Neural cell (in vitro differentiated cells): ENCODE data around the gene TPBGL. TPM values are rescaled to one million over a fixed set of nuclear protein-coding genes. Genes with fewer than 3 reads are reported as not detected.

Experiments
- H2AFZ ChIP-seq: fragments of 200-600, 300-800 bp; sonication (generic), shearing (Covaris generic); 2 replicates; pipeline ENCODE4 v1.6.0; 2014; ENCODE audit warnings: low read depth, mild to moderate bottlenecking, antibody characterized with exemption, low read length, moderate library complexity
- H3F3A ChIP-seq: fragments of 200-600 bp; shearing (Covaris generic); 2 replicates; pipeline ENCODE4 v1.6.1; 2016; ENCODE audit warnings: mild to moderate bottlenecking, moderate library complexity, mixed read lengths, antibody characterized with exemption, low read length; ENCODE audit not compliant: insufficient read depth, poor library complexity, severe bottlenecking
- H3K27ac ChIP-seq: fragments of 200-600, 300-800 bp; sonication (generic), shearing (Covaris generic); 2 replicates; pipeline ENCODE4 v1.5.1; 2014; ENCODE audit warnings: mild to moderate bottlenecking, low read length, moderate library complexity
- H3K27me3 ChIP-seq: fragments of 300-800, 200-600 bp; sonication (generic), shearing (Covaris generic); 2 replicates; pipeline ENCODE4 v1.6.0; 2014; ENCODE audit warnings: mild to moderate bottlenecking, low read depth, low read length, moderate library complexity; ENCODE audit not compliant: insufficient read depth
- H3K36me3 ChIP-seq: fragments of 300-800, 200-600 bp; sonication (generic), shearing (Covaris generic); 2 replicates; pipeline ENCODE4 v1.5.1; 2014; ENCODE audit warnings: mild to moderate bottlenecking, antibody characterized with exemption, low read length, moderate library complexity; ENCODE audit not compliant: insufficient read depth
- H3K4me2 ChIP-seq: fragments of 300-800, 200-600 bp; sonication (generic), shearing (Covaris generic); 2 replicates; pipeline ENCODE4 v1.6.0; 2014; ENCODE audit warnings: mild to moderate bottlenecking, low read length
- H3K4me3 ChIP-seq: fragments of 300-800, 200-600 bp; sonication (generic), shearing (Covaris generic); 2 replicates; pipeline ENCODE4 v1.5.1; 2014; ENCODE audit warnings: mild to moderate bottlenecking, low read length, moderate library complexity
- H3K79me2 ChIP-seq: fragments of 200-600 bp; shearing (Covaris generic); replicated peaks from 2 replicates; pipeline ENCODE4 v1.6.0; 2014; ENCODE audit warnings: mild to moderate bottlenecking, low read length, moderate library complexity; ENCODE audit not compliant: insufficient read depth
- H3K9ac ChIP-seq: fragments of 300-800, 200-600 bp; sonication (generic), shearing (Covaris generic); 2 replicates; pipeline ENCODE4 v1.6.1; 2016; ENCODE audit warnings: mild to moderate bottlenecking, low read length, mixed read lengths
- H3K9me2 ChIP-seq: fragments of 200-600 bp; shearing (Covaris generic); 2 replicates; pipeline ENCODE4 v1.6.1; 2016; ENCODE audit warnings: mild to moderate bottlenecking, low read length, mixed read lengths; ENCODE audit not compliant: insufficient read depth
- H3K9me3 ChIP-seq: fragments of 200-600, 300-800 bp; sonication (generic), shearing (Covaris generic); 2 replicates; pipeline ENCODE4 v1.6.1; 2016; ENCODE audit warnings: mild to moderate bottlenecking, mixed run types, low read length, moderate library complexity, mixed read lengths
- H4K20me1 ChIP-seq: fragments of 200-600 bp; shearing (Covaris generic); 2 replicates; pipeline ENCODE4 v1.6.1; 2016; ENCODE audit warnings: mild to moderate bottlenecking, mixed run types; ENCODE audit not compliant: insufficient read depth
- EP300 ChIP-seq: fragments of 450-650 bp; conservative IDR thresholded peaks from 2 replicates; pipeline ENCODE4 v1.6.1; 2014; ENCODE audit warnings: antibody characterized with exemption, mild to moderate bottlenecking, moderate library complexity; ENCODE audit not compliant: poor library complexity, severe bottlenecking
- EZH2 ChIP-seq: fragments of 200-600, 300-800 bp; shearing (Covaris generic), sonication (generic); IDR thresholded peaks from 2 replicates; pipeline ENCODE4 v1.6.1; 2014; ENCODE audit warnings: antibody characterized with exemption, low read length, borderline replicate concordance, mild to moderate bottlenecking; ENCODE audit not compliant: insufficient read depth, poor library complexity, severe bottlenecking
- MXI1 ChIP-seq: fragments of 450-650 bp; conservative IDR thresholded peaks from 2 replicates; pipeline ENCODE4 v1.6.1; 2014; ENCODE audit warnings: antibody characterized with exemption, mild to moderate bottlenecking; ENCODE audit not compliant: poor library complexity, severe bottlenecking
- POLR2AphosphoS5 ChIP-seq: IDR thresholded peaks from 2 replicates; pipeline ENCODE4 v1.6.1; 2012
- RAD21 ChIP-seq: fragments of 450-650 bp; conservative IDR thresholded peaks from 2 replicates; pipeline ENCODE4 v1.6.1; 2014; ENCODE audit warnings: antibody characterized with exemption, mild to moderate bottlenecking, moderate library complexity
- SMC3 ChIP-seq: fragments of 450-650 bp; conservative IDR thresholded peaks from 2 replicates; pipeline ENCODE4 v1.6.1; 2014; ENCODE audit warnings: antibody characterized with exemption, mild to moderate bottlenecking, moderate library complexity; ENCODE audit not compliant: poor library complexity
- TAF1 ChIP-seq: IDR thresholded peaks from 2 replicates; pipeline ENCODE4 v1.6.1; 2012; ENCODE audit warnings: low read depth
- polyA plus RNA-seq: library from polyadenylated mRNA; depleted of rRNA; stranded (reverse); fragments of >200 nt; gene quantifications from 2 replicates; pipeline ENCODE4 v1.2.3, GENCODE V29; 2014
- TF ChIP-seq, protein P1 (sequence below): fragments of 450-650 bp; IDR thresholded peaks from 2 replicates; pipeline ENCODE4 v1.5.1; 2014; ENCODE audit warnings: antibody characterized with exemption, mild to moderate bottlenecking, moderate library complexity; ENCODE audit not compliant: poor library complexity, severe bottlenecking
- TF ChIP-seq, protein P2 (sequence below): IDR thresholded peaks from 2 replicates; pipeline ENCODE4 v1.6.1; 2012; ENCODE audit warnings: borderline replicate concordance

TPBGL gene
- polyA plus RNA-seq, 1 donor from 2014 or later = not detected

DNA sequence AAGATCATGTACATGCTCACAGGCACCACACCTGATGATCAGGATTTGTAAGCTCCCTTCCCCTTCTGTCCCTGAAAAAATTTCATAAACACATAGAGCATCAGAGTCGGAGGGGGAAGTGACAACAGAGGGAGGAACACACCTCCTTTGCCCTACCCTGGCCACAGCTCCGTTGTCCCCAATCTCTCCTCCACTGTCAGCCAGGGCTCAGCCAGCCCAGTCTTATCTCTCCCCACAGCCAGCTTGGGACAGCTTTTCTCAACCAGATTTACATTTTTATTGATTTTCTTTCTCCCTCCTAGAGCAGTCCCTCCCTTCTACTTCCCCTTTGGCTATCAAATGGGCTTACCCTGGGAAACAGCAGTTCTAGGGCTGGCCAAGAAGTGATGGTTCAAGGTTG is 32.1 kb upstream of the TPBGL start:
- H3K27me3 ChIP-seq = peaks cover 9% of the 10 kb centered on the region
- no peaks in the 10 kb centered on the region for H4K20me1 ChIP-seq
- TF ChIP-seq SMC3 = no peak
- no peak overlapping the region for H3K9ac ChIP-seq
- H3F3A ChIP-seq = no peaks in the 10 kb centered on the region
- no peak overlapping the region for H2AFZ ChIP-seq
- H3K79me2 ChIP-seq = no peaks in the 10 kb centered on the region
- no peaks in the 10 kb centered on the region for H3K9me2 ChIP-seq
- H3K36me3 ChIP-seq = no peaks in the 10 kb centered on the region
- H3K9me3 ChIP-seq = no peaks in the 10 kb centered on the region
- H3K4me3 ChIP-seq = no peak overlapping the region
- H3K27ac ChIP-seq = no peak overlapping the region
- no peak overlapping the region for H3K4me2 ChIP-seq

DNA sequence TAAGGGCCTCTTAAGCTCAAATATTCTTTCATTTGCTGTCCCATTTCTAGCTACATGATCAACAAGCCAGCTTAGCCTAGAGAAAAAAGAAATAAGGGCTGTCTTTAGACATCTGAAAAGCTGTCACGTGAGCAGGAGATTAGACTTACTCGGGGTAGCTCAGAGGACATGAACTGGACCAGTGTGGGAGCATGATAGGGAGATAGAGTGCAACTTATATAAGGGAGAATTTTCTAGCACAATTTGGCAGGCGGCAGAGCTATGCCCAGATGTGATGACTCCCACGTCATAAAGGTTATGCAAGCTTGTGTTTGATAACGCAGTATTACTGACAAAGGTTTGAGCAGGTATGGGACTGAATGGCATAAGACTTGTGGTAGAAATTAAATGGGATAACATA is 28.2 kb upstream of the TPBGL start:
- peaks cover 9% of the 10 kb centered on the region for H3K27me3 ChIP-seq

DNA sequence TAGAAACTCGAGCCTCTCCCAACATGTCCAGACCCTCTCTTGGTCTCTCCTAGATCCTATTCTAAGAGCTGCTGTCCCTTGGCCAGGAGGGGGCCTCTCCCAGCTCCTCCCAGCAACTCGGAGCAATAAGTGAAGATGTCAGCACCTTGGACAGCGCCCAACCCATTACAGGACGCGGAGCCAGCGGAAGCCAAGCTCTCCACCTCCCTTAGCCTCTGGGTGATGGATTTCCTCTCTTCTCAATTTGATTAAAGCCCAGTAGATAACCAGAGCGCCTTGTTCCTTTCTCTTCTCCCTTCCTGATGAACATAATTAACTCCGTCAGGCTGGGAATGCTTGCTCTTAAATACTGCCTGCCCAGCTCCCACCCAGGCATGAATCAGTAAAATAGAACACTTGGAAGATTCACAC is 26.2 kb upstream of the TPBGL start:
- Histone ChIP-seq H3K27me3 (peaks cover 5% of the 10 kb centered on the region), H3F3A (no peaks in the 10 kb centered on the region), H3K9me2 (no peaks in the 10 kb centered on the region), H3K27ac (no peak overlapping the region), H2AFZ (no peak overlapping the region), H4K20me1 (no peaks in the 10 kb centered on the region), H3K79me2 (no peaks in the 10 kb centered on the region), H3K36me3 (no peaks in the 10 kb centered on the region), H3K9ac (no peak overlapping the region), H3K4me2 (no peak overlapping the region), H3K4me3 (no peak overlapping the region), H3K9me3 (no peaks in the 10 kb centered on the region)
- TF ChIP-seq, protein P1, sequence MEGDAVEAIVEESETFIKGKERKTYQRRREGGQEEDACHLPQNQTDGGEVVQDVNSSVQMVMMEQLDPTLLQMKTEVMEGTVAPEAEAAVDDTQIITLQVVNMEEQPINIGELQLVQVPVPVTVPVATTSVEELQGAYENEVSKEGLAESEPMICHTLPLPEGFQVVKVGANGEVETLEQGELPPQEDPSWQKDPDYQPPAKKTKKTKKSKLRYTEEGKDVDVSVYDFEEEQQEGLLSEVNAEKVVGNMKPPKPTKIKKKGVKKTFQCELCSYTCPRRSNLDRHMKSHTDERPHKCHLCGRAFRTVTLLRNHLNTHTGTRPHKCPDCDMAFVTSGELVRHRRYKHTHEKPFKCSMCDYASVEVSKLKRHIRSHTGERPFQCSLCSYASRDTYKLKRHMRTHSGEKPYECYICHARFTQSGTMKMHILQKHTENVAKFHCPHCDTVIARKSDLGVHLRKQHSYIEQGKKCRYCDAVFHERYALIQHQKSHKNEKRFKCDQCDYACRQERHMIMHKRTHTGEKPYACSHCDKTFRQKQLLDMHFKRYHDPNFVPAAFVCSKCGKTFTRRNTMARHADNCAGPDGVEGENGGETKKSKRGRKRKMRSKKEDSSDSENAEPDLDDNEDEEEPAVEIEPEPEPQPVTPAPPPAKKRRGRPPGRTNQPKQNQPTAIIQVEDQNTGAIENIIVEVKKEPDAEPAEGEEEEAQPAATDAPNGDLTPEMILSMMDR = no peak
- TF ChIP-seq TAF1 (no peak), EP300 (no peak), MXI1 (no peak)
- TF ChIP-seq, protein P2, sequence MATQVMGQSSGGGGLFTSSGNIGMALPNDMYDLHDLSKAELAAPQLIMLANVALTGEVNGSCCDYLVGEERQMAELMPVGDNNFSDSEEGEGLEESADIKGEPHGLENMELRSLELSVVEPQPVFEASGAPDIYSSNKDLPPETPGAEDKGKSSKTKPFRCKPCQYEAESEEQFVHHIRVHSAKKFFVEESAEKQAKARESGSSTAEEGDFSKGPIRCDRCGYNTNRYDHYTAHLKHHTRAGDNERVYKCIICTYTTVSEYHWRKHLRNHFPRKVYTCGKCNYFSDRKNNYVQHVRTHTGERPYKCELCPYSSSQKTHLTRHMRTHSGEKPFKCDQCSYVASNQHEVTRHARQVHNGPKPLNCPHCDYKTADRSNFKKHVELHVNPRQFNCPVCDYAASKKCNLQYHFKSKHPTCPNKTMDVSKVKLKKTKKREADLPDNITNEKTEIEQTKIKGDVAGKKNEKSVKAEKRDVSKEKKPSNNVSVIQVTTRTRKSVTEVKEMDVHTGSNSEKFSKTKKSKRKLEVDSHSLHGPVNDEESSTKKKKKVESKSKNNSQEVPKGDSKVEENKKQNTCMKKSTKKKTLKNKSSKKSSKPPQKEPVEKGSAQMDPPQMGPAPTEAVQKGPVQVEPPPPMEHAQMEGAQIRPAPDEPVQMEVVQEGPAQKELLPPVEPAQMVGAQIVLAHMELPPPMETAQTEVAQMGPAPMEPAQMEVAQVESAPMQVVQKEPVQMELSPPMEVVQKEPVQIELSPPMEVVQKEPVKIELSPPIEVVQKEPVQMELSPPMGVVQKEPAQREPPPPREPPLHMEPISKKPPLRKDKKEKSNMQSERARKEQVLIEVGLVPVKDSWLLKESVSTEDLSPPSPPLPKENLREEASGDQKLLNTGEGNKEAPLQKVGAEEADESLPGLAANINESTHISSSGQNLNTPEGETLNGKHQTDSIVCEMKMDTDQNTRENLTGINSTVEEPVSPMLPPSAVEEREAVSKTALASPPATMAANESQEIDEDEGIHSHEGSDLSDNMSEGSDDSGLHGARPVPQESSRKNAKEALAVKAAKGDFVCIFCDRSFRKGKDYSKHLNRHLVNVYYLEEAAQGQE = peak; percentile 81

More for the DNA sequence above, 28.2 kb upstream of the TPBGL start:
- no peaks in the 10 kb centered on the region for H3K9me2 ChIP-seq
- no peaks in the 10 kb centered on the region for H3K36me3 ChIP-seq
- H4K20me1 ChIP-seq = no peaks in the 10 kb centered on the region
- H3F3A ChIP-seq = no peaks in the 10 kb centered on the region
- H2AFZ ChIP-seq = no peak overlapping the region
- no peak overlapping the region for H3K27ac ChIP-seq
- no peaks in the 10 kb centered on the region for H3K9me3 ChIP-seq
- no peak overlapping the region for H3K4me2 ChIP-seq
- TF ChIP-seq, protein P2 = no peak
- TF ChIP-seq POLR2AphosphoS5 (no peak), SMC3 (no peak), EZH2 (no peak), RAD21 (no peak), MXI1 (no peak), EP300 (no peak), TAF1 (no peak)
- TF ChIP-seq, protein P1 = no peak
- no peak overlapping the region for H3K4me3 ChIP-seq
- no peak overlapping the region for H3K9ac ChIP-seq
- H3K79me2 ChIP-seq = no peaks in the 10 kb centered on the region
